HL-60 (cell line): ENCODE measurements around the gene OXSR1.

ENCODE experiments used
- DNase-seq, 2 experiments: peaks; one replicate each; pipeline ENCODE4 v3.0.0-alpha.2; 2010 to 2020; ENCODE audit warnings: low read depth in 1 of 2, low spot score in 1 of 2
- H3K27ac ChIP-seq: fragments of 250-450 bp; sonication (Bioruptor Pico); replicated peaks from 2 replicates; pipeline ENCODE4 v1.5.1; 2020; ENCODE audit warnings: mild to moderate bottlenecking, moderate library complexity
- H3K27me3 ChIP-seq: fragments of 250-450 bp; sonication (Bioruptor Pico); 2 replicates; pipeline ENCODE4 v1.5.1; 2021; ENCODE audit warnings: mild to moderate bottlenecking, moderate library complexity; ENCODE audit not compliant: insufficient read depth, poor library complexity, severe bottlenecking
- H3K4me3 ChIP-seq: replicated peaks from 2 replicates; pipeline ENCODE4 v1.5.1; 2011; ENCODE audit warnings: mild to moderate bottlenecking, control low read depth, low read length; ENCODE audit not compliant: insufficient read depth
- CTCF ChIP-seq: IDR thresholded peaks from one replicate; pipeline ENCODE4 v1.5.1; 2011; ENCODE audit warnings: low read length, control low read depth, inconsistent platforms; ENCODE audit not compliant: insufficient read depth
- GABPA ChIP-seq: IDR thresholded peaks from 2 replicates; pipeline ENCODE4 v1.6.1; 2012; ENCODE audit warnings: low read depth
- POLR2AphosphoS5 ChIP-seq: IDR thresholded peaks from 2 replicates; pipeline ENCODE4 v1.6.1; 2012; ENCODE audit warnings: low read depth
- REST ChIP-seq: IDR thresholded peaks from 2 replicates; pipeline ENCODE4 v1.6.1; 2012; ENCODE audit warnings: low read depth; ENCODE audit not compliant: insufficient replicate concordance
- SPI1 ChIP-seq: IDR thresholded peaks from 2 replicates; pipeline ENCODE4 v1.6.1; 2012; ENCODE audit warnings: low read depth, mild to moderate bottlenecking, borderline replicate concordance

Gene OXSR1

GRCh38 chr3:38164643-38164951, 740 bp upstream of the OXSR1 start:
- DNase-seq = no peak
- H3K4me3 ChIP-seq = peak overlapping the region; percentile 34
- peak overlapping the region; percentile 100 for H3K27ac ChIP-seq
- H3K27me3 ChIP-seq = no peaks in the 10 kb centered on the region
- TF ChIP-seq REST = no peak
- TF ChIP-seq GABPA = no peak
- TF ChIP-seq POLR2AphosphoS5 = no peak
- no peak for TF ChIP-seq SPI1
- TF ChIP-seq CTCF = no peak

- TF ChIP-seq GABPA = no peak
- TF ChIP-seq POLR2AphosphoS5 = no peak
- no peak for TF ChIP-seq CTCF
- no peak for TF ChIP-seq REST
- no peak for TF ChIP-seq SPI1
- Histone ChIP-seq H3K4me3 (peak overlapping the region; percentile 94), H3K27ac (peak overlapping the region; percentile 100), H3K27me3 (no peaks in the 10 kb centered on the region)
- peak in 1 of 2 experiments; percentile 52 for DNase-seq
Measured at GRCh38 chr3:38165722-38166387, 518 bp downstream of the OXSR1 start.

- Histone ChIP-seq H3K27me3 (no peaks in the 10 kb centered on the region), H3K27ac (no peak overlapping the region), H3K4me3 (no peak overlapping the region)
- DNase-seq = no peak
- TF ChIP-seq POLR2AphosphoS5 (no peak), REST (no peak), SPI1 (no peak), CTCF (no peak), GABPA (no peak)
Measured at GRCh38 chr3:38167591-38167990, 2.3 kb downstream of the OXSR1 start.
